Femur (tissue), 1 donor: ENCODE data around the gene HCRTR1.

ENCODE experiments used
- DNase-seq: peaks from one replicate; pipeline ENCODE4 v3.0.0-alpha.2; 2017

The HCRTR1 gene

GRCh38 chr1:31598980-31599379, 18.5 kb upstream of the HCRTR1 start:
- no peak for DNase-seq

GRCh38 chr1:31600641-31601040, 16.8 kb upstream of the HCRTR1 start:
- no peak for DNase-seq

GRCh38 chr1:31602081-31602480, 15.4 kb upstream of the HCRTR1 start:
- DNase-seq, result no peak

- no peak for DNase-seq
Measured at GRCh38 chr1:31605908-31606427, 11.5 kb upstream of the HCRTR1 start.

GRCh38 chr1:31607360-31607759, 10.1 kb upstream of the HCRTR1 start:
- DNase-seq, result no peak

GRCh38 chr1:31609514-31610118, 7.9 kb upstream of the HCRTR1 start:
- no peak for DNase-seq

GRCh38 chr1:31614414-31615005, 3.0 kb upstream of the HCRTR1 start:
- no peak for DNase-seq

GRCh38 chr1:31615414-31615813, 2.1 kb upstream of the HCRTR1 start:
- DNase-seq, result no peak

- DNase-seq, result no peak
Measured at GRCh38 chr1:31615939-31616338, 1.6 kb upstream of the HCRTR1 start.

- DNase-seq, result peak; percentile 70
Measured at GRCh38 chr1:31617916-31618746, 642 bp downstream of the HCRTR1 start.

GRCh38 chr1:31618916-31619846, 1.7 kb downstream of the HCRTR1 start:
- no peak for DNase-seq

GRCh38 chr1:31620631-31621497, 3.4 kb downstream of the HCRTR1 start:
- DNase-seq, result no peak

- no peak for DNase-seq
Measured at GRCh38 chr1:31621498-31621820, 4.0 kb downstream of the HCRTR1 start.

- no peak for DNase-seq
Measured at GRCh38 chr1:31621847-31622730, 4.6 kb downstream of the HCRTR1 start.

GRCh38 chr1:31623365-31623764, 5.9 kb downstream of the HCRTR1 start:
- DNase-seq, result no peak

GRCh38 chr1:31624309-31624708, 6.8 kb downstream of the HCRTR1 start:
- no peak for DNase-seq

GRCh38 chr1:31624731-31625514, 7.4 kb downstream of the HCRTR1 start:
- no peak for DNase-seq

GRCh38 chr1:31625561-31626222, 8.2 kb downstream of the HCRTR1 start:
- no peak for DNase-seq
